Measurements from ENCODE around the gene NFE2L1.

DNA sequence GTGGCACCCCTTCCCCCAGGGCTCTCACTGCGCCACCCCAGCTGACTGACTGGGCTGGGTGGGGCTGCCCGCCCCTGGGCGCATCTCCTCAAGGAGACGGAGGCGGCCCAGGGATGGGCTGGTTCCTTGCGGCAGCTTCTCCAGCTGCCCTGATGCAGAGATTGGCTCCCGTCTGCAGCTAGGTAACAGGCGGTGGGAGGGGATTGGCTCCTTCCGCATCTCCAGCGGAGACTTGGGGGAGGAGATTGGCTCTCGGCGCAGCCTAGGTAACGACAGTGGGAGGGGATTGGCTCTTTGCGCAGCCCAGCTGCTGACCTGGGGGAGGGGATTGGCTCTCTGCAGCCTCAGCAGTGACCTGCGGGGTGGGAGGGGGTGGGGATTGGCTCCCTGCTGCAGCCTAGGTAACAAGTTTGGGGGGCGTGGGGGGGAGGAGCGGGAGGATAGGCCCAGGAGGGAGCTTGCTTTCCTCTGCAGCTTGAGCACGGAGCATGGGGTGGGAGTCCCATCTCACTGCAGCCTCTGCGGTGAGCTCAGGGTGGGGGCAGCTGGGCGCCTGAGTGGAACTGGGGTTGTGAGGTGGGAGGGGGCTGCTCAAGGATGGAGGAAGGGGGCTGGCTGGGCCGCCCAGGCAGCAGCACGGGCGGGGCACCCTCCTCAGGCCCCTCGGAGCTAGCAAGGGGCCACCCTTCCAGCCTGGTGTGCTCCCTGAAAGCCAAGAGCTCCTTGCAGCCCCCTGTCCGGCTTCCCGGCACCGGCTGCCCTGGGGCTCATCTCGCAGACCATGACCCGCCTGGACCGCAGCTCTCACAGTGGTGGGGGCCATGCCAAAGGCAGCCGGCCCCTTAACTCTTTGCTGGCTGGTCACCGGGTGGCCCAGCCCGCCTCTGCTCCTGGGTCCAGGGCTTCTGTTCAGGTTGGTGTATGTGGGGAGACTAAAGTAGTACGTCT, 6.4 kb downstream of the NFE2L1 start:
- TF ChIP-seq, protein P1, sequence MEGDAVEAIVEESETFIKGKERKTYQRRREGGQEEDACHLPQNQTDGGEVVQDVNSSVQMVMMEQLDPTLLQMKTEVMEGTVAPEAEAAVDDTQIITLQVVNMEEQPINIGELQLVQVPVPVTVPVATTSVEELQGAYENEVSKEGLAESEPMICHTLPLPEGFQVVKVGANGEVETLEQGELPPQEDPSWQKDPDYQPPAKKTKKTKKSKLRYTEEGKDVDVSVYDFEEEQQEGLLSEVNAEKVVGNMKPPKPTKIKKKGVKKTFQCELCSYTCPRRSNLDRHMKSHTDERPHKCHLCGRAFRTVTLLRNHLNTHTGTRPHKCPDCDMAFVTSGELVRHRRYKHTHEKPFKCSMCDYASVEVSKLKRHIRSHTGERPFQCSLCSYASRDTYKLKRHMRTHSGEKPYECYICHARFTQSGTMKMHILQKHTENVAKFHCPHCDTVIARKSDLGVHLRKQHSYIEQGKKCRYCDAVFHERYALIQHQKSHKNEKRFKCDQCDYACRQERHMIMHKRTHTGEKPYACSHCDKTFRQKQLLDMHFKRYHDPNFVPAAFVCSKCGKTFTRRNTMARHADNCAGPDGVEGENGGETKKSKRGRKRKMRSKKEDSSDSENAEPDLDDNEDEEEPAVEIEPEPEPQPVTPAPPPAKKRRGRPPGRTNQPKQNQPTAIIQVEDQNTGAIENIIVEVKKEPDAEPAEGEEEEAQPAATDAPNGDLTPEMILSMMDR (IDR thresholded peaks at IDR 0.05; ENCODE audit: poor library complexity), result no peak
- no peak for TF ChIP-seq EZH2 (IDR thresholded peaks at IDR 0.05; ENCODE audit: borderline replicate concordance)
- TF ChIP-seq EZH2phosphoT487 (IDR thresholded peaks at IDR 0.05; ENCODE audit: low read depth, severe bottlenecking, unreplicated experiment), result no peak

Data from hepatocyte (in vitro differentiated cells).